ENCODE measurements around the gene MRPL55. TPM values are rescaled to one million over a fixed set of nuclear protein-coding genes. Genes with fewer than 3 reads are reported as not detected.

Gene MRPL55
- total RNA-seq, 1 experiment from 2014 or later = 201 TPM

GRCh38 chr1:228087771-228088251 lies 21.3 kb downstream of the MRPL55 start:
- DNase-seq (ENCODE audit: low spot score) = peak; percentile 21

GRCh38 chr1:228085287-228085951 lies 23.7 kb downstream of the MRPL55 start:
- DNase-seq (ENCODE audit: low spot score) = no peak

- DNase-seq (ENCODE audit: low spot score) = no peak
These were observed 24.3 kb downstream of the MRPL55 start for GRCh38 chr1:228084797-228085196.

- DNase-seq (ENCODE audit: low spot score) = no peak
These were observed 24.8 kb downstream of the MRPL55 start for GRCh38 chr1:228084325-228084724.

GRCh38 chr1:228083871-228084278 lies 25.2 kb downstream of the MRPL55 start:
- peak; percentile 33 for DNase-seq (ENCODE audit: low spot score)

- peak; percentile 52 for DNase-seq (ENCODE audit: low spot score)
These were observed 25.9 kb downstream of the MRPL55 start for GRCh38 chr1:228082918-228083870.

- DNase-seq (ENCODE audit: low spot score) = peak; percentile 96
These were observed 26.7 kb downstream of the MRPL55 start, which contains the start of gene ARF1 for GRCh38 chr1:228082214-228082917. ARF1 (plus strand) TSS chr1:228082708; CDS start chr1:228097115, 14,407 bp downstream.

- no peak for DNase-seq (ENCODE audit: low spot score)
These were observed 27.4 kb downstream of the MRPL55 start for GRCh38 chr1:228081578-228082213.

GRCh38 chr1:228081144-228081543 lies 28.0 kb downstream of the MRPL55 start:
- DNase-seq (ENCODE audit: low spot score) = no peak

- DNase-seq (ENCODE audit: low spot score) = no peak
These were observed 29.4 kb downstream of the MRPL55 start for GRCh38 chr1:228079601-228080263.

GRCh38 chr1:228079013-228079412 lies 30.1 kb downstream of the MRPL55 start:
- DNase-seq (ENCODE audit: low spot score) = no peak

- DNase-seq (ENCODE audit: low spot score) = no peak
These were observed 31.4 kb downstream of the MRPL55 start for GRCh38 chr1:228077565-228078330.

- no peak for DNase-seq (ENCODE audit: low spot score)
These were observed 32.2 kb downstream of the MRPL55 start for GRCh38 chr1:228076796-228077430.

- DNase-seq (ENCODE audit: low spot score) = no peak
These were observed 33.3 kb downstream of the MRPL55 start for GRCh38 chr1:228075801-228076271.

GRCh38 chr1:228074954-228075730 lies 34.0 kb downstream of the MRPL55 start:
- DNase-seq (ENCODE audit: low spot score) = peak; percentile 25

GRCh38 chr1:228073857-228074545 lies 35.1 kb downstream of the MRPL55 start:
- peak; percentile 28 for DNase-seq (ENCODE audit: low spot score)

- DNase-seq (ENCODE audit: low spot score) = no peak
These were observed 35.8 kb downstream of the MRPL55 start for GRCh38 chr1:228073061-228073856.
